A549 treated with Mapracorat at 1 μM for 4 hours (cell line): ENCODE data around the gene TTR. TPM values are rescaled to one million over a fixed set of nuclear protein-coding genes. Genes with fewer than 3 reads are reported as not detected.

Source experiments
- total RNA-seq: library from RNA; stranded (reverse); fragments of 200-300 nt; extraction: Qiagen RNA extraction; gene quantifications from 5 replicates; pipeline ENCODE4 v1.2.3, GENCODE V29; 2022

TTR gene
- total RNA-seq, result 0.28 TPM in 1 of 5 replicates, not detected in the others

GRCh38 chr18:31591628-31592027 lies at the start of gene TTR:
TSS of gene TTR (plus strand) at chr18:31591877. CDS start at chr18:31591903, 26 bp downstream.

Other genes with a start within 250 kb of the TTR start
- gene DSG4, start 215.1 kb upstream of the TTR start, total RNA-seq, result not detected in 5 replicates
- 0.03 to 0.04 TPM in 2 of 5 replicates, not detected in the others for gene DSG3, start 144.1 kb upstream of the TTR start, total RNA-seq
- gene DSG2, start 93.7 kb upstream of the TTR start, total RNA-seq, result 44.3 to 68.1 TPM (median 62.4 TPM) in 5 replicates
- gene B4GALT6, start 92.7 kb downstream of the TTR start, total RNA-seq, result 4.4 to 6.6 TPM (median 5.7 TPM) in 5 replicates
- not detected in 5 replicates for gene SLC25A52, start 169.0 kb downstream of the TTR start, total RNA-seq